ENCODE measurements around the gene AHDC1. TPM values are rescaled to one million over a fixed set of nuclear protein-coding genes. Genes with fewer than 3 reads are reported as not detected.

AHDC1 gene
- total and polyA plus RNA-seq, 2 of the 13 experiments (the other 11 are each of a cell fraction or from before 2014, with no cell fraction given) = 1.0 to 2.7 TPM

DNA sequence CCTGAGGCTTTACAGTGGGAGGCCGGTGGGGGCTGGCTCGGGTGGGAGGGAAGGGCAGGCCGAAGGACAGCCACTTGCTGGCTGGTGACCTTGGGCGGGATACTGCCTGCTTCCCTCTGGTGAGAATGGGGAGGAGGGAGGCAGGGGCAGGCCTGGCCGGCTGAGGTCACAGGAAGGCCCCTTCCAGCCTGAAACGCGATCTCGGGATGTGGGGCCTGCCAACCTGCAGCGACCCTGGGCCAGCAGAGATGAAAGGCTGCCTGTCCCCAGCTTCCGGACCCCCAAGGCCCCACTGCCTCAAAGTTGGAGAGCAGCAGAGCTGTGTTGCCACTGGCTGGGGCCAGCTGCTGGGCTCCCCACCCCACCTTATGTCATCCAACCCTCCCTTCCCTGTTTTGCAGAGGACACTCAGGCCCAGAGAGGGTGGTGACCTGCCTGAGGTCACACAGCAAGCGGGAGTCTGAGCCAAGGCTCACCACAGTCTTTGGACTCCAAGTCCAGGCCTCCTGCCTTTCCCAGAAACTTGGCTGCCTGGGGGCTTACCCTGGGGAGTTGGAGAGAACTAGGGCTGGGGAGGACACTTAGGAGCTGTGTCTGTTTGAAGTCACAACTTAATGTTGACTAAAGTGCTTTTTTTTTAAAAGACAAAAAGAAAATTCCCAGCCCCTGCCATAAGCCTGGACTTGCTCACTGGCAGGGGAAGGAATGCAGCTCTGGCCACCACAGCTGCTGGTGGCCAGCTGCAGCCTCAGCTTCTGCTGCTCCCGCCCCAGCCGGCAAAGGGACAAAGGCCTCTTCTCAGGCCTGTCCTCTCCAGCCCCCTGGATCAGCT, 99.1 kb downstream of the AHDC1 start (continued):
- TF ChIP-seq, protein P1, sequence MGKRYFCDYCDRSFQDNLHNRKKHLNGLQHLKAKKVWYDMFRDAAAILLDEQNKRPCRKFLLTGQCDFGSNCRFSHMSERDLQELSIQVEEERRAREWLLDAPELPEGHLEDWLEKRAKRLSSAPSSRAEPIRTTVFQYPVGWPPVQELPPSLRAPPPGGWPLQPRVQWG (CRISPR knock-in tag; IDR thresholded peaks at IDR 0.05; ENCODE audit: borderline replicate concordance, low read depth) = no peak
- TF ChIP-seq, protein P2, sequence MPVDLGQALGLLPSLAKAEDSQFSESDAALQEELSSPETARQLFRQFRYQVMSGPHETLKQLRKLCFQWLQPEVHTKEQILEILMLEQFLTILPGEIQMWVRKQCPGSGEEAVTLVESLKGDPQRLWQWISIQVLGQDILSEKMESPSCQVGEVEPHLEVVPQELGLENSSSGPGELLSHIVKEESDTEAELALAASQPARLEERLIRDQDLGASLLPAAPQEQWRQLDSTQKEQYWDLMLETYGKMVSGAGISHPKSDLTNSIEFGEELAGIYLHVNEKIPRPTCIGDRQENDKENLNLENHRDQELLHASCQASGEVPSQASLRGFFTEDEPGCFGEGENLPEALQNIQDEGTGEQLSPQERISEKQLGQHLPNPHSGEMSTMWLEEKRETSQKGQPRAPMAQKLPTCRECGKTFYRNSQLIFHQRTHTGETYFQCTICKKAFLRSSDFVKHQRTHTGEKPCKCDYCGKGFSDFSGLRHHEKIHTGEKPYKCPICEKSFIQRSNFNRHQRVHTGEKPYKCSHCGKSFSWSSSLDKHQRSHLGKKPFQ (CRISPR knock-in tag; IDR thresholded peaks at IDR 0.05; ENCODE audit: insufficient replicate concordance) = peak; percentile 41
- peak; percentile 89; the same call in 1 of the 2 replicates for TF ChIP-seq RCOR2 (CRISPR knock-in tag; IDR thresholded peaks at IDR 0.05)
- TF ChIP-seq ZNF337 (CRISPR knock-in tag; IDR thresholded peaks at IDR 0.05; ENCODE audit: borderline replicate concordance, low read depth) = peak; percentile 69; the same call in 1 of the 2 replicates
- TF ChIP-seq ZFP41 (CRISPR knock-in tag; IDR thresholded peaks at IDR 0.05; ENCODE audit: borderline replicate concordance) = no peak
- TF ChIP-seq ZNF720 (CRISPR knock-in tag; IDR thresholded peaks at IDR 0.05) = no peak
- TF ChIP-seq RORA (CRISPR knock-in tag; IDR thresholded peaks at IDR 0.05) = no peak
- TF ChIP-seq ZNF329 (CRISPR knock-in tag; IDR thresholded peaks at IDR 0.05; ENCODE audit: low read depth) = 0 out of 2 replicates have a peak, but pooled peaks have one; percentile 0
- TF ChIP-seq, protein P3, sequence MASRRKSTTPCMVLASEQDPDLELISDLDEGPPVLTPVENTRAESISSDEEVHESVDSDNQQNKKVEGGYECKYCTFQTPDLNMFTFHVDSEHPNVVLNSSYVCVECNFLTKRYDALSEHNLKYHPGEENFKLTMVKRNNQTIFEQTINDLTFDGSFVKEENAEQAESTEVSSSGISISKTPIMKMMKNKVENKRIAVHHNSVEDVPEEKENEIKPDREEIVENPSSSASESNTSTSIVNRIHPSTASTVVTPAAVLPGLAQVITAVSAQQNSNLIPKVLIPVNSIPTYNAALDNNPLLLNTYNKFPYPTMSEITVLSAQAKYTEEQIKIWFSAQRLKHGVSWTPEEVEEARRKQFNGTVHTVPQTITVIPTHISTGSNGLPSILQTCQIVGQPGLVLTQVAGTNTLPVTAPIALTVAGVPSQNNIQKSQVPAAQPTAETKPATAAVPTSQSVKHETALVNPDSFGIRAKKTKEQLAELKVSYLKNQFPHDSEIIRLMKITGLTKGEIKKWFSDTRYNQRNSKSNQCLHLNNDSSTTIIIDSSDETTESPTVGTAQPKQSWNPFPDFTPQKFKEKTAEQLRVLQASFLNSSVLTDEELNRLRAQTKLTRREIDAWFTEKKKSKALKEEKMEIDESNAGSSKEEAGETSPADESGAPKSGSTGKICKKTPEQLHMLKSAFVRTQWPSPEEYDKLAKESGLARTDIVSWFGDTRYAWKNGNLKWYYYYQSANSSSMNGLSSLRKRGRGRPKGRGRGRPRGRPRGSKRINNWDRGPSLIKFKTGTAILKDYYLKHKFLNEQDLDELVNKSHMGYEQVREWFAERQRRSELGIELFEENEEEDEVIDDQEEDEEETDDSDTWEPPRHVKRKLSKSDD (CRISPR knock-in tag; IDR thresholded peaks at IDR 0.05; ENCODE audit: low read depth) = no peak; the same call in 1 of the 2 replicates
- TF ChIP-seq NR2F2 (IDR thresholded peaks at IDR 0.05; ENCODE audit: borderline replicate concordance, low read depth) = peak; percentile 60; the same call in 1 of the 2 replicates
- TF ChIP-seq IRX3 (CRISPR knock-in tag; IDR thresholded peaks at IDR 0.05; ENCODE audit: borderline replicate concordance, low read depth) = no peak
- no peak for TF ChIP-seq AGO1 (IDR thresholded peaks at IDR 0.05; ENCODE audit: low read depth, low read length, poor library complexity, severe bottlenecking)
- TF ChIP-seq KDM5A (IDR thresholded peaks at IDR 0.05; ENCODE audit: borderline replicate concordance, low read length) = no peak
- TF ChIP-seq ZNF709 (CRISPR knock-in tag; IDR thresholded peaks at IDR 0.05) = peak; percentile 65
- TF ChIP-seq SUZ12 (IDR thresholded peaks at IDR 0.05; ENCODE audit: low read depth, low read length) = no peak
- TF ChIP-seq KDM6A (CRISPR knock-in tag; IDR thresholded peaks at IDR 0.05; ENCODE audit: low read depth) = peak; percentile 78
- no peak for TF ChIP-seq PLRG1 (conservative IDR thresholded peaks at IDR 0.05)
- TF ChIP-seq STAG1 (CRISPR knock-in tag; IDR thresholded peaks at IDR 0.05) = peak; percentile 28
- TF ChIP-seq, protein P4, sequence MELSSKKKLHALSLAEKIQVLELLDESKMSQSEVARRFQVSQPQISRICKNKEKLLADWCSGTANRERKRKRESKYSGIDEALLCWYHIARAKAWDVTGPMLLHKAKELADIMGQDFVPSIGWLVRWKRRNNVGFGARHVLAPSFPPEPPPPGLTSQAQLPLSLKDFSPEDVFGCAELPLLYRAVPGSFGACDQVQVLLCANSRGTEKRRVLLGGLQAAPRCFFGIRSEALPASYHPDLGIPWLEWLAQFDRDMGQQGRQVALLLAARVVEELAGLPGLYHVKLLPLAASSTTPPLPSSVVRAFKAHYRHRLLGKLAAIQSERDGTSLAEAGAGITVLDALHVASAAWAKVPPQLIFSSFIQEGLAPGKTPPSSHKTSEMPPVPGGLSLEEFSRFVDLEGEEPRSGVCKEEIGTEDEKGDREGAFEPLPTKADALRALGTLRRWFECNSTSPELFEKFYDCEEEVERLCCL (CRISPR knock-in tag; IDR thresholded peaks at IDR 0.05; ENCODE audit: borderline replicate concordance) = no peak
- TF ChIP-seq, protein P5, sequence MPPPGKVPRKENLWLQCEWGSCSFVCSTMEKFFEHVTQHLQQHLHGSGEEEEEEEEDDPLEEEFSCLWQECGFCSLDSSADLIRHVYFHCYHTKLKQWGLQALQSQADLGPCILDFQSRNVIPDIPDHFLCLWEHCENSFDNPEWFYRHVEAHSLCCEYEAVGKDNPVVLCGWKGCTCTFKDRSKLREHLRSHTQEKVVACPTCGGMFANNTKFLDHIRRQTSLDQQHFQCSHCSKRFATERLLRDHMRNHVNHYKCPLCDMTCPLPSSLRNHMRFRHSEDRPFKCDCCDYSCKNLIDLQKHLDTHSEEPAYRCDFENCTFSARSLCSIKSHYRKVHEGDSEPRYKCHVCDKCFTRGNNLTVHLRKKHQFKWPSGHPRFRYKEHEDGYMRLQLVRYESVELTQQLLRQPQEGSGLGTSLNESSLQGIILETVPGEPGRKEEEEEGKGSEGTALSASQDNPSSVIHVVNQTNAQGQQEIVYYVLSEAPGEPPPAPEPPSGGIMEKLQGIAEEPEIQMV (CRISPR knock-in tag; IDR thresholded peaks at IDR 0.05; ENCODE audit: low read depth) = no peak
- TF ChIP-seq ZKSCAN1 (IDR thresholded peaks at IDR 0.05; ENCODE audit: low read length) = no peak; the same call in 1 of the 2 replicates
- TF ChIP-seq NFATC3 (CRISPR knock-in tag; IDR thresholded peaks at IDR 0.05) = no peak

Data from HepG2 (cell line).